Spinal cord (tissue), 10 donors: ENCODE data around the gene XPOT. TPM values are rescaled to one million over a fixed set of nuclear protein-coding genes. Genes with fewer than 3 reads are reported as not detected.
"Not testable (repeated sequence)": the region's sequence is repeated elsewhere in the genome, so short reads cannot be mapped to it uniquely, and the experiment has no call there.

Experiments used
- DNase-seq, 6 donors: peaks; one replicate each; pipeline versions ENCODE4 v3.0.0 to v3.0.0-alpha.2; 2013 to 2015; ENCODE audit warnings: low spot score in 6 of 6, low read depth in 4 of 6
- H3K27ac ChIP-seq: one replicate; pipeline ENCODE4 v1.5.1; 2013; ENCODE audit warnings: low read depth, low read length, control low read depth
- H3K27me3 ChIP-seq: one replicate; pipeline ENCODE4 v1.6.1; 2013; ENCODE audit warnings: low read length; ENCODE audit not compliant: control insufficient read depth, insufficient read depth
- H3K36me3 ChIP-seq: one replicate; pipeline ENCODE4 v1.6.1; 2013; ENCODE audit warnings: low read length; ENCODE audit not compliant: control insufficient read depth, insufficient read depth
- H3K4me1 ChIP-seq: one replicate; pipeline ENCODE4 v1.6.1; 2013; ENCODE audit warnings: low read length; ENCODE audit not compliant: control insufficient read depth, insufficient read depth
- H3K4me3 ChIP-seq: one replicate; pipeline ENCODE4 v1.5.1; 2013; ENCODE audit warnings: low read depth, low read length, control low read depth
- H3K9me3 ChIP-seq: one replicate; pipeline ENCODE4 v1.6.1; 2013; ENCODE audit warnings: low read length; ENCODE audit not compliant: control insufficient read depth, insufficient read depth
- WGBS: methylation state at CpG from one replicate; pipeline ENCODE4 v1.1.5; 2013; ENCODE audit warnings: missing lambda C conversion rate; ENCODE audit not compliant: insufficient coverage; 5-methylcytosine and 5-hydroxymethylcytosine counted together
- long read RNA-seq, 4 donors: transcript quantifications; one replicate each; lab custom pipeline, GENCODE V29; 2026
- polyA plus RNA-seq, 2 donors: library from polyadenylated mRNA; unstranded; fragments of 120-200 nt; gene quantifications; one replicate each; pipeline ENCODE4 v1.2.1, GENCODE V29; 2013; ENCODE audit not compliant: insufficient read length in 2 of 2
- total RNA-seq, 2 donors: library from RNA; depleted of rRNA in 1 of 2; stranded (reverse); fragments of 120-200 nt in 1 of 2; fragments of >200 nt in 1 of 2; gene quantifications; one replicate each; pipeline versions ENCODE4 v1.2.3 to v1.2.4, GENCODE V29; 2013 to 2014
- donor health status: healthy.

The XPOT gene
- total RNA-seq (10 to 100 TPM; 60.1 to 81.9 TPM), polyA plus RNA-seq (10 to 100 TPM; 49.3 to 64.5 TPM)
- long read RNA-seq, donor 1, full-length matches to known transcripts, result 5 of 11 reads
- long read RNA-seq, donor 1, partial matches to known transcripts, result 6 of 11 reads
- long read RNA-seq, donor 1, other reads (novel, unspliced or antisense), result 0 of 11 reads
- long read RNA-seq, donor 2, full-length matches to known transcripts, result 1 of 1 reads
- long read RNA-seq, donor 2, partial matches to known transcripts, result 0 of 1 reads
- long read RNA-seq, donor 2, other reads (novel, unspliced or antisense), result 0 of 1 reads
- long read RNA-seq, donor 3, full-length matches to known transcripts, result 1 of 6 reads
- long read RNA-seq, donor 3, partial matches to known transcripts, result 5 of 6 reads
- long read RNA-seq, donor 3, other reads (novel, unspliced or antisense), result 0 of 6 reads
- long read RNA-seq, donor 4, full-length matches to known transcripts, result 3 of 3 reads
- long read RNA-seq, donor 4, partial matches to known transcripts, result 0 of 3 reads
- long read RNA-seq, donor 4, other reads (novel, unspliced or antisense), result 0 of 3 reads

- 10% methylated on average over 54 of the region's 60 CpGs for WGBS
- Histone ChIP-seq H3K9me3 (no peaks in the 10 kb centered on the region), H3K27me3 (no peaks in the 10 kb centered on the region), H3K36me3 (no peaks in the 10 kb centered on the region), H3K4me3 (peak within 1 kb of the TSS; percentile 91), H3K4me1 (peaks cover 22% of the 10 kb centered on the region), H3K27ac (peak within 1 kb of the TSS; percentile 97)
- DNase-seq, result peak; percentile 86 to 98 (median 93)
These were observed at the start of gene XPOT for GRCh38 chr12:64403707-64404469. Gene XPOT, plus strand, starts transcription at chr12:64404392. Its CDS starts 5,644 bp downstream, at chr12:64410036.

- not testable (repeated sequence) for H3K9me3 ChIP-seq, DNase-seq, H3K36me3 ChIP-seq, H3K27ac ChIP-seq, H3K4me3 ChIP-seq, H3K4me1 ChIP-seq, H3K27me3 ChIP-seq
- 100% methylated on average over 2 of the region's 2 CpGs for WGBS
These were observed 48.0 kb upstream of the XPOT start for GRCh38 chr12:64356209-64356608.

GRCh38 chr12:64361173-64361572, 43.0 kb upstream of the XPOT start:
- not testable (repeated sequence) for H3K36me3 ChIP-seq, H3K4me3 ChIP-seq, DNase-seq, H3K27ac ChIP-seq, H3K27me3 ChIP-seq, H3K9me3 ChIP-seq, H3K4me1 ChIP-seq
- 100% methylated on average over 1 of the region's 3 CpGs for WGBS

- Histone ChIP-seq H3K4me3 (no peak overlapping the region), H3K9me3 (no peaks in the 10 kb centered on the region), H3K4me1 (no peaks in the 10 kb centered on the region), H3K36me3 (no peaks in the 10 kb centered on the region), H3K27me3 (no peaks in the 10 kb centered on the region), H3K27ac (no peak overlapping the region)
- WGBS, result 87% methylated on average over 4 of the region's 4 CpGs
- no peak for DNase-seq
These were observed 41.4 kb upstream of the XPOT start for GRCh38 chr12:64362721-64363305.

- H3K9me3 ChIP-seq, result no peaks in the 10 kb centered on the region
- H3K27me3 ChIP-seq, result no peaks in the 10 kb centered on the region
- no peak for DNase-seq
- H3K4me1 ChIP-seq, result no peaks in the 10 kb centered on the region
- no peaks in the 10 kb centered on the region for H3K36me3 ChIP-seq
- no peak overlapping the region for H3K27ac ChIP-seq
- no CpG with 5 or more reads among the region's 1 CpG for WGBS
- no peak overlapping the region for H3K4me3 ChIP-seq
These were observed 20.5 kb upstream of the XPOT start for GRCh38 chr12:64383675-64384074.

GRCh38 chr12:64385019-64385418, 19.2 kb upstream of the XPOT start:
- H3K27me3 ChIP-seq, result peaks cover 5% of the 10 kb centered on the region
- H3K4me3 ChIP-seq, result no peak overlapping the region
- H3K27ac ChIP-seq, result no peak overlapping the region
- no CpG with 5 or more reads among the region's 3 CpGs for WGBS
- H3K9me3 ChIP-seq, result no peaks in the 10 kb centered on the region
- H3K36me3 ChIP-seq, result no peaks in the 10 kb centered on the region
- peaks cover 1% of the 10 kb centered on the region for H3K4me1 ChIP-seq
- DNase-seq, result no peak

- WGBS, result 64% methylated on average over 2 of the region's 2 CpGs
- no peak for DNase-seq
- H3K9me3 ChIP-seq, result no peaks in the 10 kb centered on the region
- H3K36me3 ChIP-seq, result no peaks in the 10 kb centered on the region
- no peak overlapping the region for H3K4me3 ChIP-seq
- peaks cover 5% of the 10 kb centered on the region for H3K4me1 ChIP-seq
- H3K27ac ChIP-seq, result no peak overlapping the region
- peaks cover 9% of the 10 kb centered on the region for H3K27me3 ChIP-seq
These were observed 18.7 kb upstream of the XPOT start for GRCh38 chr12:64385468-64385867.

- no peak for DNase-seq
- no peak overlapping the region for H3K4me3 ChIP-seq
- H3K36me3 ChIP-seq, result no peaks in the 10 kb centered on the region
- peaks cover 14% of the 10 kb centered on the region for H3K27me3 ChIP-seq
- no peak overlapping the region for H3K27ac ChIP-seq
- peaks cover 8% of the 10 kb centered on the region for H3K4me1 ChIP-seq
- H3K9me3 ChIP-seq, result no peaks in the 10 kb centered on the region
- WGBS, result 100% methylated on average over 1 of the region's 6 CpGs
These were observed 16.9 kb upstream of the XPOT start for GRCh38 chr12:64387197-64387816.

- Histone ChIP-seq H3K9me3 (no peaks in the 10 kb centered on the region), H3K27me3 (peaks cover 14% of the 10 kb centered on the region), H3K36me3 (no peaks in the 10 kb centered on the region), H3K4me1 (peaks cover 8% of the 10 kb centered on the region), H3K27ac (no peak overlapping the region), H3K4me3 (no peak overlapping the region)
- 80% methylated on average over 13 of the region's 18 CpGs for WGBS
- DNase-seq, result no peak
These were observed 15.0 kb upstream of the XPOT start for GRCh38 chr12:64389154-64389553.
